Occipital lobe (tissue), 3 donors: ENCODE measurements around the gene PTCD3. TPM values are rescaled to one million over a fixed set of nuclear protein-coding genes. Genes with fewer than 3 reads are reported as not detected.

ENCODE experiments used
- DNase-seq: peaks from one replicate; lab custom pipeline; 2025; lab: John Stamatoyannopoulos, UW
- small RNA-seq: library from RNA; depleted of rRNA; stranded (forward); fragments of <200 nt; gene quantifications from one replicate; pipeline ENCODE3, GENCODE V24; 2014
- total RNA-seq: library from RNA; depleted of rRNA; stranded (reverse); fragments of >200 nt; gene quantifications from one replicate; pipeline ENCODE4 v1.2.3, GENCODE V29; 2014

The PTCD3 gene
- total RNA-seq, 1 donor from 2014 or later = 114 TPM

DNA sequence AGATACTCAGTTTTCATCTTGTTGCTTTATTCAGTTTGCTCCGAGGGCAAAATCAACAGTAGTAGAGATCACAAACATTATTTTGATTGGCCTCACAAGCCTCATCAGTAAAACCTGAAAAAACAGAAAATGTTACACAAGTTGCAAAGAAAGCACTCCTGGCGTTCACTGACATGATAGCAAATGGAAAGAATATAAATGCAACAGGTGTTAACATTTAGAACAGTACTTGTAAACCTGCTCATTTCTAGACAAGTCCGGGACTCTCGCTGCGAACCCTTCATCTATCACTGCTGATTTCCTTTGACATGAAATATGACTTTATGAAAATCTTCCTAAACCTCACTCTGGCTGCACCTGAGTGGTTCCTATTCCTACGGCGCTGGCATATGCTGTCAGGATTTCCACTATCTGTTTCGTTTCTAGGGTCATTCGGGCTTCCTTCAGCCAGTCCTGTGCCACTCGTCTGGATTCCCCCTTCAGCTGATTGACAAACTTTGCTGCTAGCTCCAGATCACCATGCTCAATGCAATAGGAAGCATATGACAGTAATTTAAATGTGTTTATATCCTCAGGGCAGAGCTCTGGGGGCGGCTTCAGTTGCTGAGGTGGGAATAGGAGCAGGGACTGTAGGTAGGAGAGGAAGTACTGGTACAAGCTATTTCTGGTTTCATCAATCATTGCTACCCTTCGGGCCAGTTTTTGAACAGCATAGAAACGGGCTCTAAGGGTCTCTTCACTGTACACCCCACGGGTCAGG lies 38.1 kb downstream of the PTCD3 start:
- no peak for DNase-seq

DNA sequence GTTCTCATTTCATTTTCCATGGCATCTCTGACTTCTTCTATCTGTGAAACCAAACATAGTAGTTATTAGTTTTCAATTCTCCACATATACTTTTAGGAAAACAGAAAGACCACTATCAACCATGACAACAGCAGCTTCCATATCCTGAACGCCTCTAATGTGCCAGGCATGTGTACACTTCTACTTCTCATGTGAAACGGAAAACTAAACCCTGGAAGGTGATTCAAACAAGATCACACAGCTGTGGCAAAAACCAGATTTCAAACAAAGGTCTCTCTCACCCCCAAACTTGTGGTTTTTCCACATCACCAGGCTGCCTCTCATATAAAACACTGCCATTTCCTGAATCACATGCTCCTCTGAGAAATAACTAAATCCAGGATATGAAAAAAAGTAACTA lies 41.8 kb downstream of the PTCD3 start:
- DNase-seq = no peak

DNA sequence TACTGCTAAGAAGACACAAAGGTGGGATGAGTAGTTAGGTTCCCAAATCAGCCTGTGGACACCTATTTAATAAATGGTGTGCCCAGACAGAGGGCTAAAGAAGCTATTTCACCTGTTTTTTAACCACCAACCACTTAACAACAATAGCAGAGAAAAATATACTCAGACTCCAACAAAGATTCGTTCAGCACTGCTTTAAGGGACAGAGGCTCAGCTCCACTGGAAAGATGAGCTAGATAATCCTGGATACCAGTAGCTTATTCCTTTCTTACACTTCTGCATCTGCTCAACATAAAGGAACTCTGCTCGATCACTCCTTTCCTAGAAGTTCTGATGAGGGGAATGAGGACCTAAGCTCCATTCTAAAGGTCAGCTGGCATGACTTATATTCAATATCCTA lies 44.5 kb downstream of the PTCD3 start:
- DNase-seq = no peak

DNA sequence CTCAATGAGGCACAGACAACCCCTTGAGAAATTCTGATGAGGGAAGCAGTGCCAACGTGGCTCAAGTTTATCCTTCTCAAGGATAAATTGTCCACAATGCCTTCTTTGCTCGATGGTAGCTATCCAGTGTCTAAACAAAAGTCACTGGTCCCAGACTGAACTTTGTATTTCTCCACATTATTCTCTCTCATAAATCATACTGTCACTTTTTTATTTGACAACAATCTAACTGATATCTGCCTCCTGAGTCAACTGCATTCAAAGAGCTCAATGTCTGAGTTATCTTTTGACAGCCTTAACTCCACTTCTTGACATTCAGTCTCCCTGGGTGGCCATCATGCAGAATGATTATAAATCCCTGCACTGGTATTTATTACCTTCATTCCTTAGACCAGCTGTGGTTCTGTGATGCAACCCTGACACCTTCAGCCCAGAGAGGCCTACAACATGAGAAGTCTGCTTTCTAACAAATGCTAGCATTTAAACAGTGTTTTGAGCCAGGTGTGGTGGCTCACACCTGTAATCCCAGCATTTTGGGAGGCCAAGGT lies 51.0 kb downstream of the PTCD3 start:
- no peak for DNase-seq

DNA sequence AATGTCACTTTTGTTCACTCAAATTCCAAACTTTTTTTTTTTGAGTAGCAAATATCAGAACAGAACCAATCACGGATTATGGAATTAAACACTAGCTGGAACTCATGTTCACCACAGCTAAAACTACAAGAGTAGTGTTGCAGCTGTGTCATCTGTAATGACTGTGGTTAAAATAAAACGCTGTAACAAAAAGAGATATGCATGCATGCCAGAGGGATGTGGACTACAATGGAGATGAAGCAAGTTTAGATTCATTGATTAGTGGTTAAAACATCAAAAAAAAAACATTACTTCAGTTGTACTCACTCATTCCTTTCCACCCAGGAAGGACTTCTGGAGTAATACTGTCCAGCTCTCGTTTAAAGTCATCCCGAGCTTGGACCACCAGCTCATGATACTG lies 52.3 kb downstream of the PTCD3 start:
- DNase-seq = no peak

DNA sequence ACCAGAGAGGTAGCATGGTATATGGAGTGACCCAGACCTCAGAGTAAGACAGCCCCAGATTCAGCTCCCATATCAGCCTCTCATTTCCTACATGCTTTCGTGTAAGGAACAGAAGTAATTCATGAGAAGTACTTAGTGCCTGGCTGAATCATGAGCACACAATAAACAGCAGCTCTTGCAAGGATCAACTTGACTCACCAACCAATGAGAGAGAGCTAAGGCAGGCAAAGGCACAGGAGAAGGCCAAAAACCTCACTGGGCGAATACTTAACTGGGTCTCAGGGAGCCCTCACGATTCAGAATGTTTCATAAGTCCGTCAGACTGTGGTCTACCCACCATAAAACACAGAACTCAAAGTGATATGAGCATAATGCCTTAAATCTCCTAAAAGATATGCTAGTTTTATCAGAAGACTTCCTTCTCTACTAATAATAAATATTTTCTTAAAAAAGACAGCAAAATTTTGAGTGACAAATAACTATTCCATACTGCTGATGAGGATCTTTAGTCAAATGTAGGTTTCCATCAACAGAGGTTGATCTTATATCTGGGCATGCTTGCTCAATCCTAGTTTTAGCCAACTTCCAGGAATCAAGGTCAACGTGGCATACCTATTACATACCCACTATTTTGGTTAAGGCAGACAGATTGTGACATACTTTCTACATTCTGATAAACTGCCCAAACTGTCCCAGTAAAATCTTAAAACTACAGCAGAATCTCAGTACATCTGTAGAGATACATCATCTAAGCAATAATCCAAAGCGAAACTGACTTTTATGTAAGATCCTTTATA lies 54.3 kb downstream of the PTCD3 start:
- DNase-seq = no peak

DNA sequence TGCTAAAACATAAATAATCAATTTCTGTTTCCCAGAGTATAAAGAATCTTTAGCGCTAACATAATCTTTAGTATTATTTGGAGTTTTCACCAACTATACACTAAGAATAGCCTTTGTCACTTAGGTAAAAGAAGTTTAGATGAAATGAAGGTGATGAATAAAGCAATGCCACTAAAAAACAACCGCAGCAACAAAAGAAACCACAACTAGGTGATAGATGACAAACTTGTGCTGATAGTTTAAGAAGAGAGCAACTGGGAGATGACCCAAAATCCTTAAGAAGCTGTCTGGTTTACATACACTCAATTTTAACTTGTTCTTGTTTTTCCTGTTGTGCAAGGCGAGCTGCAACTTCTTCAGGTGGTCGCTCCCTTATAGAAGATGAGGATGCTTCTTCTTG lies 64.4 kb downstream of the PTCD3 start:
- no peak for DNase-seq

DNA sequence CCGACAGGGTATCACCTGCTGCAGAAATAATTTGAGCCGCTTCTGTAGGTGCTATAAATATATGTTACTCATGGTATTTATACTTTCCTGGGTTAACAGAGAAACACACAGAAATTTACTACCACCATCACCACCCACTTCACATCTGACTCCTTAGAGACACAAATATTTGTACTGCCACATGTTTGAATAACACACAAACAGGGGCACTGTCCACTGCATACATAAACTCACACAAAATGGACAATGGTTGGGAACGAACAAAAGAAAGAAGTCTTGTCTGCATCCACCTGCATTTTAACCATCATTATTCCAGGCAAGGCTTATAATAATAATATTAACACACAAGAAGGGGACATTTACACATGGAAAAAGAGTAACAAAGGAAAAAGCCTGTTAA lies 65.3 kb downstream of the PTCD3 start:
- no peak for DNase-seq

DNA sequence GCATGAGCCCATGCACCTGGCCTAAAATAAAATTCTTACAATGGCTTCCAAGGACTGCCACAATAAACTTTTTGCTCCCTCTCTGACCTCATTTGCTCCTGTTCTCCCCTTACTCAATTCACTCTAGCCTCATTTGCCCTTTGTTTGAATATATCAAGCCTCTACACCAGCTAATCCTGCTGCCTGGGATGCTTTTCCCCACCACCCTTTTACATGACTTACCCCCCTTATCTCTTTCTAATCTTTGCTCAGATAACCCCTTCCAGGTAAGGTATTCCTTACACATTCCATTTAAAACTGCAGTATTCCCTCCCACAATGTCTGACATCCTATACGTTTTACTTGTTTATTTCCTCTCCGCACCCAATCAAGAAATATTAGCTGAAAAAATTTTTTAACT lies 66.6 kb downstream of the PTCD3 start:
- DNase-seq = no peak

DNA sequence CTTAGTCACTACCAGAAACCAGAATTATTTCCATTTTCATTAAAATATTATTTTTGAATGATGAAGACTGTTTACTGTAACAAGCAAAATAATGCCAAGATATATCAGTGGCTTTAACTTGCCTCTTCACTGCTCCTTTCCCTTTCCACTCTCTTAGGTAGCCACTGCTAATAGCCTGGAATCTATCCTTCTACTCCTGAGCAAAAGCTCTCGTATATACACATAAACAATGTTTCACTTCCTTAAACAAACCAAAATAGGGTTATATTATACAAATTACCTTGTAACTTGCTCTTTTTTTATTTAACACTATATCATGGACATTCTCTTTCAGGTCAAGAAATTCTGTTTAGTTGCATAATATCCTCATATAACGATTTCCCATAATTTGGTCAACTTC lies 68.4 kb downstream of the PTCD3 start:
- no peak for DNase-seq

DNA sequence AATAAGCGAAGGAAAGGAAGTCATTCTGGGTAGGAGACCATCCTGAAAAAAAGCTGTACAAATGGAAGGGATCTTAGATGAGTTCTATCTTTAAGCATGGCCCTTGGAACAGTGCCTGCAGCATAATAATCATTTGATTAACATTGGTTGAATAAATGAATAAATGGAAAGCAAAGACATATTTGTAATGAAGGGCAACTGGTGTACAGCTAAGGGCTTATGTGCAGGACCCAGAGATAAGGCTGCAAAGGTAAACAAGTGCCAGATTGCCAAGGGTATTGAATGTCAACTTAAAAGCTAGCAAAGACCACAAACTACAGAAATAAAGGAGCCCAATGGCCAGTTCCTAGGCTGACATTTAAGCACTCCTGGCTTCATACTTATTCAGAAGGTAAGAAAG lies 69.8 kb downstream of the PTCD3 start:
- DNase-seq = no peak

DNA sequence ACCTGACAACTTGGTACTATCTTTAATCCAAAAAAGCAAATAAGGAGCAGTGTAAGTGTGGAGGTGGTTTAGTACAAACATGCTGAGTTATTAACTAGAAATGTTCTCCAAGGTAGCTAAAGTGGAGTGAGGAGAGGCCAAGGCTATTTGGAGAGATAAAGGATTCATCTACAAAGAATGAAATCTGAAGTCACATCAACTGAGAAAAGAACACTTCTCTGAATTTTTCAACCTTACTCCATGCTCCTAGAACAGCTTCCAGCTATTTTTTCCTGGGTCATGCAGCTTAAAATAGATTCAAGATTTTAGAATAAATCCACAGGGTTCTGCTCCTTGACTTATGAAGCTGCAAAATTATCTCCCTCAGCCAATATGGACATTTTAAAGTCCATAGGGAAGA lies 70.6 kb downstream of the PTCD3 start:
- no peak for DNase-seq

DNA sequence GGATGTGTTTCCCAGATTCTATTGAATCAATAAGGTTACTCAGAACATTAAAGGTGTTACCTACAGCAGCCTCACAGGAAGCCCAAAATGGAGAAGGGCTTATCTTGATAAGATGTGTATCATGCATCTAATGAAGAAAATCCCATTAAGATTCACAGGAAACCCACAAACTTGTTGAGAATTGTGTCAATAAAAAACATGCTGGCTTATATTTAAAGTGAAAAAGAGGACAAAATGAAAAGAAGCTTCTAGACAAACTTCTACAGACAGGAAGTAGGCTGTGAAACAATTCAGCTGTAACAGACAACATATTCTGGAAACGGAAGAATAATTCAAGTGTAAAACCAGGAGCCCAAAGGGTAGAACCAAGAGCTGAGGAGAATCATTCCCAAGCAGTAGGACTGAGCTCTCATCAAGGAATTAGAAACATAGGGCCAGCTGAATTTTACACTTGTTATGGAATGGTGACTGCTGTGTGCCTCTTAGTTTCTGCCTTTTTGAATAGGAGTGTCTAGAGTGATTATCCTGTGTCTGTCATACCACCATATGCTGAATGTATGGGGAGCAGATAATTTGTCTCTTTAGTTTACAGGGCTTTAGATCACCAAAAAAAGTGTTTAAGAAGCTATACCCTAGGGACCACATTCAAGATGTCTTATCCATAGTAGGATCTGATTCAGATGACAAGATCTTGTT lies 79.6 kb downstream of the PTCD3 start:
- DNase-seq = no peak

DNA sequence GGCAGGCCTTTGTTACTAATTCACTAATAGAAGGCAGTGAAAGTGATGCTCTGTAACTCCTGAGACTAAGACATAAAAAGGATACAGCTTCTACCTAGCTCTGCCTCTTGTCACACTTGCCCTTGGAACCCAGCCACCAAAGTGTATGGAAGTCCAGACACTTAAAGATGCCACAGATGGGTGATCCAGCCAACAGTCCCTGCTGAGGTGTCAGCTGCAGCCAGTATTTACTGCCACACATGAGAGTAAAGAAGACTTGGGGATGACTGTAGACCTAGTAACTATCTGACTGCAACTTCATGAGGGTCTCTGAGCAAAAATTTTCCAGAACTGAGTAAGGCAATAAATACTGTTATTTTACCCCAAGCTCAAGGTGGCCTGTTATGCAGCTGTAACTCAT lies 80.4 kb downstream of the PTCD3 start:
- DNase-seq = no peak

DNA sequence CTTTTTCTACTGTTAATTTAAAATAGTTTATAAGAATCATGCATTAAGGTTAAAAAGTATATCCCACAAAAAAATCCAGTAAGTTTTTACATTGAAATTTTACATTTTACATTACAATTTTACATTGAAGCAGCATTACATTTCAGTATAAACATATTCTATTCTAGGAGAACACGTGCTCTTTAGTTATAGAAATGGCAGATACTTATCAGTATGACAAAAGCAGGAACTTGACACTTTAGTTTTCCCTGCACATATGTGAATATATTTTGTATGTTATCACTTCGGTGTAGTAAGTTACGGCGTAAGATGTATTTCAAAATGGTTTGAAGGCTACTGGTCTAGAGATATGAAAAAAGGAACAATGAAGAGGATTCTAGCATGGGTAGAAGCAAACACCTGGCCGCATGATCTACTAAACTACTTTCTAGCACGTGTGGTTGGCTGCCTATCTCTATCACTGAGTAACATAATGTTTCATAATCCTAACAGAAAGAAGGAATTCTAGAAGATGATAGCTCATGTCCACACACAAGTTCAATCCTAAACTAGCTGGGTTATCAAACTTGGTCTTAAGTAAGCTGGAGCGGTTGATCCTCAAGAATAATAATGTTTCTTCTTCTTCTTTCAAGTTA lies 83.9 kb downstream of the PTCD3 start:
- DNase-seq = no peak

Small RNA genes within 50 kb of the gene (small RNA-seq; reads per million reads assigned to genes)
- gene RF00019 (not detected), gene SNORD94 (1,571 reads per million, percentile 99 among the genes with 10 or more reads in this experiment)

Other genes starting within 250 kb of the PTCD3 start
- gene ST3GAL5, start 217.2 kb upstream of the PTCD3 start, total RNA-seq = 26.5 TPM
- 9.5 TPM for gene POLR1A, start 349 bp upstream of the PTCD3 start, total RNA-seq
- 42.3 TPM for gene IMMT, start 89.2 kb downstream of the PTCD3 start, total RNA-seq
- gene MRPL35, start 93.2 kb downstream of the PTCD3 start, total RNA-seq = 54.1 TPM
- 156 TPM for gene REEP1, start 231.4 kb downstream of the PTCD3 start, total RNA-seq